Stimulated activated CD8-positive, alpha-beta memory T cell treated with anti-CD3 and anti-CD28 coated beads, Interleukin-15, amount 100 ng/mL, for 24 hours (primary cell): ENCODE measurements around the gene MEIS1.

Experiments used
- DNase-seq: peaks from one replicate; pipeline ENCODE4 v3.0.0-alpha.2; 2020; ENCODE audit warnings: low read depth

Gene MEIS1

DNA sequence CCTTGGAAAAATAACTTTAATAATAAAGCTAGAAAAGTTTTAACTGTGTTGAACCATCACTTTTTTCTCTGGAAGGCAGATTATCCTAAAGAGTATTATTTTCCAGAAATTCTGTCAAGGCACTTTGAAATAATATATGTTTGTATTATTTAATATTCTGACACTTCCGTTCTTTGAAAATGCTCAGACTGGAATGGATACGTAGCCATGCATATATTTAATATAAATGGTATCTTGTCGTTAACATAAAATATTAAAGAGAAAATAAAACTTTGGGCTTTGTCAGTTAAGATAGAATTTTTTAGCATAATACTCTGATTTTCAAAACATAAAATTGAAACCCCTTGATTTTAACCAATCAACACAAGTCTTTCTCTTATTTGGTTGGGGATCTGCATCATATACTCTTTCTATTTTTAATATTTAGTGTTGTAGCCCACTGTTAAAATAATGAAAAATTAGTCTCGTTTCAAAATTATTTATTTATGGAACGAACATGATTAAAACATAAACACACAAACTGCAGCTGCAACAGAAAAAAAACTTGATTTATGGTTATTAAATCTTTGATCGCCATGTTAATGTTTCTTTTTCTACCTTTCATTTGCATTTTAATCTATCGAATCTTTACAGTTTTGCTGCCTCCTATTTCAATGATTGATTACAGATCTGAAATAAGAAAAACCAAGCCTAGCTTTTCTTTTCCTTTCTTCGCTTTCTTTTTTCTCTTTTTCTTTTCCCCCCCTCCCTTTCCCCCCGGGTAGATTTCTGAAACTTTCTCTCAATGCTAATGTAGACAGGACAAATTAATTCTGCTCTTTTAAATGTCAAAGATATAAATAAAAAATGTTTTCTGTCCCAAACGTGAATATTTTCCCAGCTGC, 145.5 kb downstream of the MEIS1 start:
- DNase-seq = no peak

DNA sequence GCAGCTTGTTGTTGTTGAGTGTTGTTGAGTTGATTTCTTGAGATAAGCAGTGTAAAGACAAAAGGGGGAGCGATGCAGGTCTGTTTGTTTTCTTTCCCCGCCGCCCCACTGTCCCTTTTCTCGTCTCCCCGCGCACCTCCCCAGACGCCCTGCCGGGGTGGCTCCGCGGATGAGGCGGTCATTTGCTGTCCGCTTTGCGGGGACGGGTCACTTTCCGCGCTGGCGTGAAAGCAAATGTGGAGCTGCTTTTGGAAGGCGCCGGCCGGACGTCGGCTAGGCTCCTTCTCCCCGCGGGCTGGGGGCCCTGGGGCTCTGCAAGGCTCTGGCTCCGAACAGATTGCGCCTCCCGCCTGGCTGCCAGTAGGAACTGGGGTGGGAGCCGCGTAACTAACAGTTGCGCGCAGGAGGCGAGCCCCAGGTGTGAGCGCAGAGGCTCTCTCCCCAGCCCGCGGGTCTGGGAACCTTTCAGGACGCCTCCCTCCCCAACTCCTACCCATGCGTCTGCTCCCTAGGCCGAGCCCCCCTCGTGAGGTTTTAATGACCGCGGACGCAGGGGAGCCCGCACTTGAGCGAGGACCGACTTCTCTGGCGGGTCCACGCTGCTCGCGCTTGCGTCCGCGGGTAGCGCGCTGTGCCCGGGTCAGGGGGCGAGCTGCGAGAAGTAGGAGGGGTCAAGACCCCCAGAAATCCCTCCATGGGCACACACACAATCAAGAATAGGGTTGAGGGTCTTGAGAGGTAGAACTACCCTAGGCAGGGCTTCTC, 146.6 kb downstream of the MEIS1 start:
- no peak for DNase-seq

DNA sequence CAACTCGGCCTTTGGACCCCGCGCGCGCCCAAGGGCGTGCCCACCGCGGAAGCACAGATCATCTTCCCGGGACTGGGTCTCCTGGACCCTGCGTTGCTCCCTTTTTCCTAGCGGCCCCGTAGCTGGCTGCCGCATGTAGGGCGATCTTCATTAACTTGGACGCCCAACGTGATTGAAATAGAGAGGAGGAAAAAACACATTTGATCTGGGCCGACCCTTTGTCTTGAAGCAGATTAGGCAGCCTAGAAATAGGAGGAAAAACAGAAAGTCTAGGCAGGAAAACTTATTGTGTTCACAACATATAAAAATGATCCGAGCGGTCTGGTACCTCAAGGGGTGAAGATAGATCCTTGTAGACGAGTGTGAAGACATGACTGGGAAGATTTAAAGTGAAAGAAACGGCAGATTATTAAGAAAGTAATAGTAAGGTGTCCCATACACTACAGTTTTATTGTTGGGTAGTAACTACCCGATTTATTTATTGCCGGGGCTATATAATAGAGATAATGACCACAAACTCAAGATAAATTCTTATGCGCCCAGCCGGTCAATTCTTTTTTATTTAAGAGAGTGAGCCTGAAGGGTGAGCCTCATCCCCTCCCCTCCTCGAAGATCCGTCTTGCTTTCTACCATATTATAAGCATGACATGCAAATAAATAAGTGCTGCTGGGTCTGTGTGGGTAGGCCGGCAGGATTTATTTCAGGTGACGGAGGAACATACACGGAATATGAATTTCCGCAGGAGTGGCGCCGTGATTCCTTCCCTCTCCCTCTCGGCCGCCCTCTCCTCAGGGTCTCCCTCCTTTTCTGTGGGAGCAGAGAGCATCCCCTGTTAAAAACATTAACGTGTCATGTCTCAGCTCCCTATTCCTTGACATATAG, 147.4 kb downstream of the MEIS1 start:
- DNase-seq = no peak

DNA sequence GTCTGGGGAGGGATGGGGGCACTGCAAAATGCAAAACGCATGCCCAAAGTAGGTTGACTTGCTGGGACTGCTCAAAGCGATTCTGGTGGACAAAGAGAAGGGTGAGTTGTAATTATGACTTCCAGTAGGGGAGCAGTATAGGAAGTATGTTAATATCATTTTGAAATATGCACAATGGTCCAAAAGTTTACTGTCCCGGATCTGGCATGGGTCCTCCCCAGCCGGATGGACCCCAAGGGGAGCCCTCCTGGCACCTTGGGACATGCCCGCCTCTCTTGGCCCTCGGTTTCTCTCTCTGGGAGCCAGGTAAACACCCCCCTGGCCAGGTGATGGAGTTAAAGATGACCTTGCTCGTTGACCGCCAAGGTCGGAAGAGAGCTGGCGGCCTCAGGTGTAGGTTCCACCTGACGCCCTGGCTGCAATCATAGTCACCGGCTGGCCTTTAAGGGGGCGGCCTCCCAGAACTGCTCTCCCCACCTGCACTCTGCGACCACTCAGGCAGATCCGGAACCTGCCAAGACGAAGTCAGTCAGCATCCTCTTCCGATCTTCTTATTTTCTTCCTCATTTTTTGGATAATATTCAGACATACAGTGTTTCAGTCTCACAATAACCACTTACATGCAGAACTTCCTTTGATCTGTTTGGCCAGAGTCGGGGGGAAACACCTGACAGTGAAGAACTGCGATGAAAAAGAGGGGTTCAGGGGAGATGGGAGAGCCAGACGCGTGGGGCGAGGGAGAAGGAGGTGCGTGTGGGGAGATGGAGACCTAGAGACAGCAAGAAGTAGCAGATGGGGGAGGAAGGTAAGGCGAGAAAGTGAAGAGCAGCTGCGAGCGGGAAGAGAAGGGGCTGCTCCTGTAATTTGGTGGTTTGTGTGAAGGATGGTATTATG, 148.3 kb downstream of the MEIS1 start:
- DNase-seq = no peak

DNA sequence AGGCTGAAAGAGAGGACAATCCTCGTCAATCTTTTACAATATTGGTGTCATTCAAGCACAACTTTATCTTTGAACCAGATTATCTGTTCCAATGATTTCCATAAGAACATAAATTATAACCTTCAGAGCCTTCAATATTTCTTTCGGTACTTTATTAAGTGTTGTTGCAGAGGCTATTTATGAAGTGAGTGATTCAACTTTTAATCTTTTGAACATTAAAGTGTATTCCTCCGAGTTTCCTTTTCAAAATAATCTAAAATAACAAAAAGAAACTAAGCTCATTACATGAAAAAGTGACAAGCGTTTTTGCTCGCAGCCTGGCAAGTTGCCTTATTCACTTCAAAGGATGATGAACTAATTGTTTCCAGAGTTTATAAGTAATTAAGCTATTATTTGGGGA, 149.0 kb downstream of the MEIS1 start:
- no peak for DNase-seq

DNA sequence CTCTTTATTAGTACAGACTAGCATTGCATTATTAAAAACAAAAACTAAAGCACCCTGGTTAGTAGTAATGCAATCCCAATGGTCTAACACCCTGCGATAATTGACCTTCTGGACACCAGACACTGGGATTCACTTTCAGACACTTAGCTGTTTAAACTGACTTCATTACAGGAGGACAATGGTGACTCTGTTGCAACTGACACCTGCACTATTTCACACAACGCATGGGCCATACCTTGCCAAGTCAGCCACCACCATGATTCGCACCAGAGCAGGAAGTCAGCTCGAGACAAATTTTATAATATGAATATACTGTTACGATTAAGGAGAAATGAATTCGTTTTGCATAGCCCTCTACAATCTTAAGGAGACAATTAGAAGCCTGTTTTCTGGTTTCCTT, 150.7 kb downstream of the MEIS1 start:
- no peak for DNase-seq

DNA sequence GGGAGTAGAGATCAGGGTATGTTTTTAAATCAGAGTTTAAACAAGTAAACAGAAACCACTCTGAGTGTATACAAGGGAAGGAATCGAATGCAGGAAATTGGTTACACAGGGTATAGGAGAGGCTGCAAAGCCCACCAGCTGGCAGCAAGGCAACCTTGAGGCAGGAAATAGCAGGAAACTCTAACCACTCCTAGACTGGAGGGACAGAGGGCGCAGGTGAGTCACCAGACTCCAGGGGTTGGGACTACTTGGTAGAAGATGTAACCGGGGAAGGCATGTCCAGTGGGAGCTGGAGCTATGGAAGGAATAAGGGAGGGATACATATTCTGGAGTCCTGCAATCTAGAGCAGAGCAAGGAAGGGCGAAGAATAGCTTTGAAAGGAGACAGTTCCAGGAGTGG, 152.3 kb downstream of the MEIS1 start:
- DNase-seq = no peak

DNA sequence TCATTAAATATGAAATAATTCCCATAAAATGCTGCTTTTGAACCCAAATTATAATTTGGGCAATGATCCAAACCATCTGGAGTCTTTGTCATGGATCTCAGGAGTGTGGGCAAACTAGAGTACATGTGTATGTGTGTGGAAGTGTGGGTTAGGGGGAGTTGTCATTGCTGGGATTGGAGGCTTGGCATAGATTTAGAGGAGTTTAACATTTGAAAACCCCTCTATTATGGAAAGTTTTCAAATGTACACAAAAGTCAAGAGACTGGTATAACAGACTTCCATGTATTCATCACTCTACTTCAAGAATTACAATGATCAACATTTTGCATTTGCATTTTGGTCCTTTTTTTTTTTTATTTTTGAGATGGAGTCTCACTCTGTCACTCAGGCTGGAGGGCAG, 159.1 kb downstream of the MEIS1 start:
- DNase-seq = no peak

DNA sequence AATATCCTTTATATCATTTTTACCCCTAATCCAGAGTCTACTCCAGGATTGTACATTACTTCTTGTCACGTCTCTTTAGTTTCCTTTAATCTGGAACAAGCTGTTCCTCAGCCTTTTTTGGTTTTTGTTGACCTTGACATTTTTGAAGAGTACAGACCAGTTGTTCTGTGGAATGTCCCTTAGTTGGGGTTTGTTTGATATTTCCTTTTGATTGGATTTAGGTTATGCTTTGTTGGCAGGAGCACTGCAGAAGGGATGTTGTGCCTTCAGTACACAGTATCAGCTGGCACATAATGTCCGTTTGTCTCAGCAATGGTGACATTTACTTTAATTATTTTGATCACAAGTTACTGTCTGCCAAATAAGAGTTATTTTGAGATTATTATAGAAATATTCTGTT, 160.6 kb downstream of the MEIS1 start:
- no peak for DNase-seq

DNA sequence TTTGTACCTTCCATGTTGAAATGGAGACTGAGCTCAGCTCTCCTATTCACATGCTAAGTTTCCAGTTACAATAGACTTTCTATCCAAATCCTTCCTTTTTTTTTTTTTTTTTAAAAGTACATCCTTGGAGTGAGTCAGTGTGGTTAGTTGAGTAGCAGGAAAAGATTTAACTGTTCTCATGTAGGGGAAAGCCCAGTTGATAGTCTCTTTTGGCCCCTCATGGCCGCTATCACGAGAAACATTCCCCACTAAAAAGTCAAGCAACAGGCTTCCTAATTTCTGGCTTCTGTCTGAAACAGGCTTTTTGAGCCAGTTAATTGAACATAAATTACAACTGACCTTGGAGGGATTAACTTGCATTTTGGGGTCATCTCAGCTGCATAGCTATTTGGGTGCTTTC, 161.3 kb downstream of the MEIS1 start:
- no peak for DNase-seq

DNA sequence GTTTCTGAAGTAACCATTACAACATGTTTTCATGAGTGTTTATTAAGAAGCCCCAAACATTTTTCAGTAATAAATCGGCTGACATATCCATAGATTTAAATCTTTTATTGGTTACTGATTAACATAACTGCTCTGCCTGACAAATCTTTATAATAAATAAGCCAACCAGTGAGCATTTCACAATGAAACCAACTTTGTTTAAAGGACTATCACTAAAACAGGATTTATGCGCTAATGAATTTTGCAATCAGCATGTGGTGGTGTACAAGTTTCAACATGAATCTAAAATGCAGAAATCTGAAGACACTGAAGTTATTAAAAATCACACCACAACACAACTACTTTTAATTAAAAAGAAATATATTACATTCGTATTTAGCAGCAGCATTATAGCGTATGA, 166.7 kb downstream of the MEIS1 start:
- no peak for DNase-seq

DNA sequence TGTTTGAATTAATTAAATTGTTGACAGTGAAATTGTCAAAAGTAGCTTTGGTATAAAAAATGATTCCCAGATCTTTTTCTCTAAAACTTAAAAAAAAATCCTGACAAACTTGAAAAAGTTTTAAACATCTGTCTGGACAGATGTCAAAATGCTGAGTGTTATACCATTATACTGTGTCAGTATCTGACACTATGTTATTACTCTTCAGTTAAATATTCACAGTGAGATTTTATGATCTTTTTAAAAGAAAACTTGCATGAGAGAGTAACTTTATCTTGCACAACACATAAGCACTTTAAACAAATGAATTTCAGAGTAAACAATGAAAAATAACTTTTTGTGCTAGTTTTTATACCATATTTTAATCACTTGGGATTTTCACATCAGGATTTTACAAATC, 167.4 kb downstream of the MEIS1 start:
- DNase-seq = no peak

DNA sequence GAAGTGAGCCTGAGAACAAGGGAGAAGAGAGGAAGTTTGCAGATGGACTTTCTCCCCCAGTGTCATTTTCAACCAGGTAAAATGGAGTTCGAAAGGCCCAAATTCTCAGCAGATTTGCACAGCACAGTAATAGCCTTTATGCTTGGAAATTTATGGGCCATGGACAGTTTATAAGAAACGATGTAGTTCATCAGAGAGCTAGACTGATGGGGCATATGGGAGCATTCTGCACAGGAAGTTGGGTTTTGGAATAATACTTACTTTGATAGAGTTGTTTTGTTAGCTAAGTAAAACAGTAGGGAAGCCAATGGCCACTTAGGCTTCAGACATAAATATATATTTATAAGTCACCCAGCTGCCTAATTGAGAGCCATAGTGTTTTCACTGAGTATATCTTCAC, 169.4 kb downstream of the MEIS1 start:
- DNase-seq = no peak

DNA sequence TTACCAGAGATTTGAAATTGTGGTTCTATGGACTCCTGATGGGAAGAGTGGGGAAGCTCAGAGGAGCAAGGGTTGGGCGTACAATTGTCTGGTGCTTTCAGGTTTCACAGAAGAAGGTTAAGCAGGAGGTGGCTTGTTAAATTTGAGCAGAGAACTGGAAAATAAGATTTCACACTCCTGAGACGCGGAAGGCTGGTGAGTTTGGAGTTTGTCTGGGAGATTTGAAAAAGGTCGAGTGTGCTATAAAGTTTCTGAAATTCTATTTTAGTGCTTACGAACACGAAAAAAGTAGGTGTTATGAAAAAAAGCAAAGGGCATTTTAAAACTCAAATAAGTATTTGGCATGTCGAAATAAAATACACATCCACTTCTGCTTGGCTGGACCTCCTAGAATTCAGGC, 170.1 kb downstream of the MEIS1 start:
- no peak for DNase-seq

DNA sequence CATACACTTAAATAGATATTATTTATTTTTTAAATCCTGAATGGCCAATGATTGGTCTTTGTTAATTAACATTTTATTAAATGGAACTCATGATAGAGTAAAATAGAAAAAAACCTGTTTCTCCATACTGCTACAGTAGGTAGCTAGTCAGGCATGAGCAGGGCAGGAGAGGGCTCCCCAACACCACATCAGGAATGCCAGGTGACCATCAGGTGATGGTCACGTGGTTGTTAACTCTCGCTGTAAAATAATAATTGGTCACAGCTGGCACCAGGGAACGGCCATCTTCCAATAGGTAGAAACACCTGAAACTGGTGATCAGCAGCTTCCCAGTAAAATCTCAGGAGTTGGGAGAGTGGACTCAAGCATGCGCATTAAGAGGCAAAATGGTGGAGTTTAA, 172.2 kb downstream of the MEIS1 start:
- no peak for DNase-seq
